Measurements from ENCODE around the gene ZNF512. TPM values are rescaled to one million over a fixed set of nuclear protein-coding genes. Genes with fewer than 3 reads are reported as not detected.

The ZNF512 gene
- total and polyA plus RNA-seq, 9 of the 15 experiments (the other 6 are each of a cell fraction or from before 2014, with no cell fraction given), result 24.7 to 101 (median 65.9) TPM

- TF ChIP-seq RBM39 (optimal IDR thresholded peaks at IDR 0.05; ENCODE audit: low read depth, low read length) (peak; percentile 81), ZBTB7A (IDR thresholded peaks at IDR 0.05; ENCODE audit: borderline replicate concordance, control insufficient read depth, low read depth, low read length) (peak; percentile 44; the same call in 1 of the 2 replicates), ATF6 (CRISPR knock-in tag; IDR thresholded peaks at IDR 0.05) (peak; percentile 25), ATF3 (IDR thresholded peaks at IDR 0.05) (peak; percentile 85), ATF3 (CRISPR knock-in tag; conservative IDR thresholded peaks at IDR 0.05) (no peak), ZBTB49 (CRISPR knock-in tag; IDR thresholded peaks at IDR 0.05; ENCODE audit: borderline replicate concordance) (no peak), ARID4B (CRISPR knock-in tag; IDR thresholded peaks at IDR 0.05) (no peak; the same call in 1 of the 2 replicates), SRF (CRISPR knock-in tag; IDR thresholded peaks at IDR 0.05) (no peak; a peak in 1 of 4 replicates), CSDE1 (IDR thresholded peaks at IDR 0.05) (peak; percentile 66 to 85; a peak in 1 of 4 replicates), ZBTB34 (CRISPR knock-in tag; IDR thresholded peaks at IDR 0.05) (no peak), BRD4 (IDR thresholded peaks at IDR 0.05) (peak; percentile 91), HCFC1 (IDR thresholded peaks at IDR 0.05; ENCODE audit: low read depth, low read length) (peak; percentile 76), POLR2AphosphoS5 (IDR thresholded peaks at IDR 0.05; ENCODE audit: control insufficient read depth, insufficient read depth, low read depth, low read length) (peak; percentile 64; the same call in 1 of the 2 replicates), HLTF (IDR thresholded peaks at IDR 0.05) (peak; percentile 95), FUS (optimal IDR thresholded peaks at IDR 0.05; ENCODE audit: low read depth, low read length) (no peak)
Measured at GRCh38 chr2:27663285-27664153, 80.7 kb downstream of the ZNF512 start, which contains the start of the genes SLC4A1AP and SUPT7L (continued).

Measured in K562 (cell line).